Body of pancreas (tissue), 4 donors: Measurements from ENCODE around the gene STIMATE. TPM values are rescaled to one million over a fixed set of nuclear protein-coding genes. Genes with fewer than 3 reads are reported as not detected.

ENCODE experiments used
- ATAC-seq: fragments of 150-250 bp; one replicate; pipeline ENCODE4 v1.9.1; 2016
- DNase-seq, 4 donors: peaks; one replicate each; pipeline ENCODE4 v3.0.0-alpha.2; 2019
- H3K27ac ChIP-seq, 4 donors: fragments of 200-600 bp; sonication (generic); 1 replicate in 3 of 4; 2 replicates in 1 of 4; pipeline versions ENCODE4 v1.5.1 to v1.6.1; 2016 to 2019; ENCODE audit warnings: mild to moderate bottlenecking in 1 of 4, mixed read lengths in 1 of 4, moderate library complexity in 1 of 4
- H3K27me3 ChIP-seq, 2 donors: fragments of 200-600 bp; sonication (generic); one replicate each; pipeline ENCODE4 v1.6.0; 2016; ENCODE audit warnings: mild to moderate bottlenecking in 1 of 2
- H3K36me3 ChIP-seq, 2 donors: fragments of 200-600 bp; sonication (generic); replicated peaks in 1 of 2; 2 replicates each; pipeline ENCODE4 v1.5.1; 2016; ENCODE audit warnings: low read depth in 2 of 2; ENCODE audit not compliant: insufficient read depth in 1 of 2
- H3K4me1 ChIP-seq: fragments of 200-600 bp; sonication (generic); one replicate; pipeline ENCODE4 v1.6.0; 2016
- H3K4me3 ChIP-seq, 2 donors: fragments of 200-600 bp; sonication (generic); 1 replicate in 1 of 2; 2 replicates in 1 of 2; pipeline ENCODE4 v1.5.1; 2016 to 2019
- H3K9me3 ChIP-seq, 3 donors: fragments of 200-600 bp; sonication (generic); 1 replicate in 2 of 3; 2 replicates in 1 of 3; pipeline ENCODE4 v1.5.1; 2016
- CTCF ChIP-seq, 7 experiments: fragments of 450-650 bp in 4 of 7; fragments of 200-600 bp in 3 of 7; sonication (generic) in 3 of 7; IDR thresholded peaks; one replicate each; pipeline ENCODE4 v1.5.1; 2016 to 2019; ENCODE audit warnings: antibody characterized with exemption in 7 of 7
- POLR2A ChIP-seq, 3 donors: fragments of 450-650 bp; IDR thresholded peaks; one replicate each; pipeline ENCODE4 v1.6.1; 2016; ENCODE audit warnings: antibody characterized with exemption in 3 of 3, mild to moderate bottlenecking in 2 of 3
- WGBS, 2 donors: methylation state at CpG; one replicate each; pipeline ENCODE4 v1.1.5; 2017; 5-methylcytosine and 5-hydroxymethylcytosine counted together
- intact Hi-C: fragments of 100-400 bp; cut with DNase I; formaldehyde crosslinking; loops from one replicate; pipeline ENCODE4 v1.15.1; 2023
- total RNA-seq, 2 donors: library from RNA; depleted of rRNA; stranded (reverse); fragments of >200 nt; gene quantifications; one replicate each; pipeline ENCODE4 v1.1.0, GENCODE V29; 2016

STIMATE gene
- total RNA-seq, 2 donors from 2014 or later, result 13.0 to 63.0 TPM

- intact Hi-C loops, result no loop called here
- Histone ChIP-seq H3K27me3 (no peaks in the 10 kb centered on the region), H3K27ac (no peak overlapping the region), H3K9me3 (no peaks in the 10 kb centered on the region), H3K4me3 (no peak overlapping the region), H3K36me3 (no peaks in the 10 kb centered on the region), H3K4me1 (no peaks in the 10 kb centered on the region)
- TF ChIP-seq CTCF (IDR thresholded peaks at IDR 0.05), result no peak
- no peak for TF ChIP-seq POLR2A (IDR thresholded peaks at IDR 0.05)
- DNase-seq (no peak), ATAC-seq (no peak)
- 91 to 92% methylated on average over 3 of the region's 3 CpGs for WGBS, 2 donors
Observed at GRCh38 chr3:52880474-52880873, 16.9 kb downstream of the STIMATE start.

GRCh38 chr3:52880047-52880446 lies 17.3 kb downstream of the STIMATE start:
- ATAC-seq, result no peak
- Histone ChIP-seq H3K27ac (no peak overlapping the region), H3K9me3 (no peaks in the 10 kb centered on the region), H3K4me1 (no peaks in the 10 kb centered on the region), H3K36me3 (no peaks in the 10 kb centered on the region), H3K27me3 (no peaks in the 10 kb centered on the region), H3K4me3 (no peak overlapping the region)
- no peak for DNase-seq
- 90 to 94% methylated on average over 5 of the region's 5 CpGs for WGBS, 2 donors
- intact Hi-C loops, result no loop called here
- TF ChIP-seq POLR2A (IDR thresholded peaks at IDR 0.05), result no peak
- no peak for TF ChIP-seq CTCF (IDR thresholded peaks at IDR 0.05)

- H3K27ac ChIP-seq, result no peak overlapping the region
Observed at GRCh38 chr3:52879581-52879980, 17.8 kb downstream of the STIMATE start.

GRCh38 chr3:52879090-52879489 lies 18.3 kb downstream of the STIMATE start:
- DNase-seq (peak in 1 of 4 donors; percentile 37), ATAC-seq (no peak)
- no peak overlapping the region for H3K4me3 ChIP-seq
- peaks cover under 1% of the 10 kb centered on the region for H3K4me1 ChIP-seq
- no peaks in the 10 kb centered on the region for H3K36me3 ChIP-seq
- no peak overlapping the region for H3K27ac ChIP-seq
- intact Hi-C loops, result no loop called here
- WGBS, 2 donors, result 67 to 74% methylated on average over 4 of the region's 4 CpGs
- no peaks in the 10 kb centered on the region for H3K9me3 ChIP-seq
- TF ChIP-seq POLR2A (IDR thresholded peaks at IDR 0.05) (no peak), CTCF (IDR thresholded peaks at IDR 0.05) (peak in 2 of 7 experiments; percentile 2 to 30)
- no peaks in the 10 kb centered on the region for H3K27me3 ChIP-seq

More at GRCh38 chr3:52879581-52879980, 17.8 kb downstream of the STIMATE start:
- Histone ChIP-seq H3K4me3 (no peak overlapping the region), H3K27me3 (no peaks in the 10 kb centered on the region), H3K9me3 (no peaks in the 10 kb centered on the region), H3K36me3 (no peaks in the 10 kb centered on the region), H3K4me1 (no peaks in the 10 kb centered on the region)
- no peak for DNase-seq
- TF ChIP-seq CTCF (IDR thresholded peaks at IDR 0.05) (no peak), POLR2A (IDR thresholded peaks at IDR 0.05) (no peak)
- ATAC-seq, result no peak
- intact Hi-C loops, result no loop called here
- WGBS, 2 donors, result 85 to 90% methylated on average over 3 to 4 of the region's 4 CpGs

GRCh38 chr3:52877085-52877484 lies 20.3 kb downstream of the STIMATE start:
- WGBS, 2 donors, result 53 to 62% methylated on average over 3 of the region's 3 CpGs
- H3K4me1 ChIP-seq, result peaks cover 5% of the 10 kb centered on the region
- H3K4me3 ChIP-seq, result no peak overlapping the region
- DNase-seq (no peak), ATAC-seq (no peak)
- no peaks in the 10 kb centered on the region for H3K27me3 ChIP-seq
- H3K36me3 ChIP-seq, result no peaks in the 10 kb centered on the region
- TF ChIP-seq POLR2A (IDR thresholded peaks at IDR 0.05), result no peak
- no peak for TF ChIP-seq CTCF (IDR thresholded peaks at IDR 0.05)
- peak overlapping the region in 1 of 4 donors; percentile 13 for H3K27ac ChIP-seq
- intact Hi-C loops, result no loop called here
- H3K9me3 ChIP-seq, result no peaks in the 10 kb centered on the region
